Peyer's patch (tissue), 4 donors: ENCODE measurements around the gene CPPED1. TPM values are rescaled to one million over a fixed set of nuclear protein-coding genes. Genes with fewer than 3 reads are reported as not detected.

Experiments
- DNase-seq, 3 donors: peaks; one replicate each; pipeline ENCODE4 v3.0.0-alpha.2; 2017 to 2019
- H3K27ac ChIP-seq, 4 donors: fragments of 200-600 bp; sonication (generic); one replicate each; pipeline ENCODE4 v1.5.1; 2016 to 2019
- H3K27me3 ChIP-seq, 2 donors: fragments of 200-600 bp; sonication (generic); one replicate each; pipeline ENCODE4 v1.5.1; 2019
- H3K36me3 ChIP-seq, 3 donors: fragments of 200-600 bp; sonication (generic); one replicate each; pipeline ENCODE4 v1.5.1; 2016 to 2019
- H3K4me1 ChIP-seq, 4 donors: fragments of 200-600 bp; sonication (generic); one replicate each; pipeline ENCODE4 v1.5.1; 2016 to 2019
- H3K4me3 ChIP-seq, 4 donors: fragments of 200-600 bp; sonication (generic); 1 replicate in 3 of 4; 2 replicates in 1 of 4; pipeline ENCODE4 v1.5.1; 2016 to 2019; ENCODE audit warnings: mild to moderate bottlenecking in 1 of 4
- H3K9me3 ChIP-seq, 4 donors: fragments of 200-600 bp; sonication (generic); one replicate each; pipeline ENCODE4 v1.5.1; 2016 to 2019; ENCODE audit warnings: mild to moderate bottlenecking in 1 of 4
- CTCF ChIP-seq, 6 experiments: fragments of 450-650 bp in 4 of 6; fragments of 200-600 bp in 2 of 6; sonication (generic) in 1 of 6; IDR thresholded peaks; one replicate each; pipeline ENCODE4 v1.5.1; 2017 to 2019; ENCODE audit warnings: antibody characterized with exemption in 6 of 6, mild to moderate bottlenecking in 3 of 6, moderate library complexity in 1 of 6
- POLR2A ChIP-seq, 2 donors: fragments of 450-650 bp; IDR thresholded peaks; one replicate each; pipeline ENCODE4 v1.5.1; 2017; ENCODE audit warnings: antibody characterized with exemption in 2 of 2, mild to moderate bottlenecking in 2 of 2, moderate library complexity in 2 of 2
- total RNA-seq, 4 donors: library from RNA; depleted of rRNA; stranded (reverse); fragments of >200 nt; gene quantifications; one replicate each; pipeline ENCODE4 v1.1.0, GENCODE V29; 2016

The CPPED1 gene
- total RNA-seq, 4 donors from 2014 or later = 26.7 to 47.9 (median 36.3) TPM

- TF ChIP-seq CTCF (IDR thresholded peaks at IDR 0.05) (no peak), POLR2A (IDR thresholded peaks at IDR 0.05) (no peak)
- Histone ChIP-seq H3K9me3 (no peaks in the 10 kb centered on the region), H3K27ac (no peak overlapping the region), H3K4me1 (no peaks in the 10 kb centered on the region), H3K36me3 (peaks cover 0 to 24% (median 0%) of the 10 kb centered on the region in 3 donors), H3K27me3 (no peaks in the 10 kb centered on the region), H3K4me3 (no peak overlapping the region)
- no peak for DNase-seq
These were observed 139.4 kb downstream of the CPPED1 start for GRCh38 chr16:12664164-12664733.

DNA sequence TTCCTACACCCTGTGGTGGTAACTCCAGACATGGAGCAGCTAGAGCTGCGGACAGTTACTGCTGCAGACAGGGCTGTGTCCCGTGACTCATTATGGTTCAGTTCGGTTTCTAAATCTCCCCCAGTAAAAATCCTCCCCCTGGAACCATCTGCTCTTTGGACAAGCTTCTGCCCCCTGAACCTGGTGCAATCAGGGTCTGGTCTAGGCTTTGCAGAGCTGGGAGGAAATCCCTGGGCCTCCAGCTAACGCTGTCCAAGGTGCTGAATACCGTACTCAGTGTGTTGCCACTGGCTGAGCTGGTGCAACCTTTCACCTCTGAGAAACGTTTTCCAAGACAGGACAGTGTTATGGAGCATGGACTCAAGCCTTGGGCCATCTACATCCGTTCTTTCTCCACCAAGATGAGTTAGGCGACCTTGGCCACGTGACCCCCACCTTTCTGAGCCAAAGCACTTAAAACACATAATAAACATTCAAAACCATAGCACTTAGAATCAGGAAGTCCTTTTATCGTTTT, 142.0 kb downstream of the CPPED1 start:
- Histone ChIP-seq H3K9me3 (peaks cover 0 to 5% (median 0%) of the 10 kb centered on the region in 4 donors), H3K4me3 (no peak overlapping the region), H3K27me3 (no peaks in the 10 kb centered on the region), H3K36me3 (peaks cover 0 to 24% (median 0%) of the 10 kb centered on the region in 3 donors), H3K4me1 (no peaks in the 10 kb centered on the region), H3K27ac (no peak overlapping the region)
- TF ChIP-seq CTCF (IDR thresholded peaks at IDR 0.05) = no peak
- no peak for TF ChIP-seq POLR2A (IDR thresholded peaks at IDR 0.05)
- DNase-seq = no peak

- Histone ChIP-seq H3K36me3 (peaks cover 0 to 24% (median 0%) of the 10 kb centered on the region in 3 donors), H3K9me3 (peaks cover 0 to 5% (median 0%) of the 10 kb centered on the region in 4 donors), H3K27ac (no peak overlapping the region), H3K27me3 (no peaks in the 10 kb centered on the region), H3K4me3 (no peak overlapping the region), H3K4me1 (no peaks in the 10 kb centered on the region)
- no peak for DNase-seq
- no peak for TF ChIP-seq POLR2A (IDR thresholded peaks at IDR 0.05)
- no peak for TF ChIP-seq CTCF (IDR thresholded peaks at IDR 0.05)
These were observed 143.8 kb downstream of the CPPED1 start for GRCh38 chr16:12659871-12660270.

DNA sequence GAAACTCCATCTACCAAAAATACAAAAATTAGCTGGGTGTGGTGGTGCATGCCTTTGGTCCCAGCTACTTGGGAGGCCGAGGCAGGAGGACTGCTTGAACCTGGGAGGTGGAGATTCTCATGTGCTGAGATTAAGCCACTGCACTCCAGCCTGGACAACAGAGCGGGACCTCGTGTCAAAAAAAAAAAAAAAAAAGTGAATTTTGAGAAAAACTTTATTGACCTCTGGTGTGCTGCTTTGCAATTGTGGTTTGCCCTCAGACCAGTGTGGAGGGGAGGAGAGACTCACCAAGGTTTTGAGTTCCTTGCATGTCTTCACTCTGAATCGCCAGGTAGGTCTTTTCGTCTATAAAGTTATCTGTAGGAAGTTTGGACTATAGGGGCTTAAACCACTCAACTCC, 145.2 kb downstream of the CPPED1 start:
- Histone ChIP-seq H3K36me3 (peaks cover 0 to 10% (median 0%) of the 10 kb centered on the region in 3 donors), H3K4me1 (no peaks in the 10 kb centered on the region), H3K27ac (no peak overlapping the region), H3K9me3 (peaks cover 0 to 5% (median 0%) of the 10 kb centered on the region in 4 donors), H3K27me3 (no peaks in the 10 kb centered on the region), H3K4me3 (no peak overlapping the region)
- no peak for DNase-seq
- TF ChIP-seq POLR2A (IDR thresholded peaks at IDR 0.05) (no peak), CTCF (IDR thresholded peaks at IDR 0.05) (no peak)

GRCh38 chr16:12655537-12655936, 148.2 kb downstream of the CPPED1 start:
- TF ChIP-seq POLR2A (IDR thresholded peaks at IDR 0.05) (no peak), CTCF (IDR thresholded peaks at IDR 0.05) (no peak)
- H3K27ac ChIP-seq = no peak overlapping the region
- DNase-seq = no peak
- H3K36me3 ChIP-seq = no peaks in the 10 kb centered on the region
- H3K4me3 ChIP-seq = no peak overlapping the region
- no peaks in the 10 kb centered on the region for H3K4me1 ChIP-seq
- peaks cover 0 to 5% (median 0%) of the 10 kb centered on the region in 4 donors for H3K9me3 ChIP-seq
- H3K27me3 ChIP-seq = no peaks in the 10 kb centered on the region
